CD8-positive, alpha-beta memory T cell (primary cell): Measurements from ENCODE around the gene ZP2. TPM values are rescaled to one million over a fixed set of nuclear protein-coding genes. Genes with fewer than 3 reads are reported as not detected.
"Not testable (repeated sequence)": the region's sequence is repeated elsewhere in the genome, so short reads cannot be mapped to it uniquely, and the experiment has no call there.

Source experiments
- CTCF ChIA-PET: fragments of 350-600 bp; sonication (Branson Sonifier 250); formaldehyde crosslinking; loops from one replicate; lab custom pipeline; 2021; ENCODE audit warnings: antibody characterized with exemption; lab: Charles Lee
- POLR2A ChIA-PET: fragments of 350-600 bp; sonication (Branson Sonifier 250); formaldehyde crosslinking; loops from one replicate; lab custom pipeline; 2021; ENCODE audit warnings: antibody characterized with exemption; lab: Charles Lee
- DNase-seq, 5 donors: peaks; one replicate each; pipeline versions ENCODE4 v3.0.0 to v3.0.0-alpha.2; 2020 to 2022; ENCODE audit warnings: mixed read lengths in 1 of 5
- H3K27ac ChIP-seq: one replicate; pipeline ENCODE4 v1.7.0; 2013; ENCODE audit warnings: low read depth, mild to moderate bottlenecking, low read length, moderate library complexity
- H3K27me3 ChIP-seq: 2 replicates; pipeline ENCODE4 v1.7.0; 2013; ENCODE audit warnings: low read length, mild to moderate bottlenecking; ENCODE audit not compliant: insufficient read depth, poor library complexity, severe bottlenecking
- H3K36me3 ChIP-seq: 2 replicates; pipeline ENCODE4 v1.7.0; 2013; ENCODE audit warnings: mild to moderate bottlenecking, low read length, moderate library complexity; ENCODE audit not compliant: insufficient read depth
- H3K4me1 ChIP-seq: 2 replicates; pipeline ENCODE4 v1.7.0; 2013; ENCODE audit warnings: mild to moderate bottlenecking, low read length, moderate library complexity; ENCODE audit not compliant: insufficient read depth
- H3K4me3 ChIP-seq: 2 replicates; pipeline ENCODE4 v1.7.0; 2013; ENCODE audit warnings: mild to moderate bottlenecking, low read length
- H3K9me3 ChIP-seq: 2 replicates; pipeline ENCODE4 v1.7.0; 2013; ENCODE audit warnings: mild to moderate bottlenecking, low read length
- H3K27ac Mint-ChIP-seq, 8 donors: one replicate each; pipeline ENCODE4 v1.8.0; 2020 to 2021; ENCODE audit warnings: mixed read lengths in 8 of 8, mild to moderate bottlenecking in 6 of 8, inconsistent platforms in 3 of 8, moderate library complexity in 3 of 8
- H3K27me3 Mint-ChIP-seq, 2 donors: one replicate each; pipeline ENCODE4 v1.8.0; 2020 to 2021; ENCODE audit warnings: mixed read lengths in 2 of 2, mild to moderate bottlenecking in 1 of 2, moderate library complexity in 1 of 2
- H3K36me3 Mint-ChIP-seq, 3 donors: one replicate each; pipeline ENCODE4 v1.8.0; 2020 to 2021; ENCODE audit warnings: mixed read lengths in 3 of 3, inconsistent platforms in 1 of 3, mild to moderate bottlenecking in 1 of 3
- H3K4me1 Mint-ChIP-seq, 3 donors: one replicate each; pipeline ENCODE4 v1.8.0; 2020 to 2021; ENCODE audit warnings: mixed read lengths in 3 of 3, inconsistent platforms in 1 of 3, mild to moderate bottlenecking in 1 of 3
- H3K4me3 Mint-ChIP-seq, 7 donors: one replicate each; pipeline ENCODE4 v1.8.0; 2020 to 2021; ENCODE audit warnings: mixed read lengths in 7 of 7, mild to moderate bottlenecking in 6 of 7, moderate library complexity in 4 of 7, inconsistent platforms in 2 of 7
- H3K9me3 Mint-ChIP-seq, 5 donors: one replicate each; pipeline ENCODE4 v1.8.0; 2020 to 2022; ENCODE audit warnings: mixed read lengths in 5 of 5, mild to moderate bottlenecking in 3 of 5, moderate library complexity in 2 of 5, inconsistent platforms in 1 of 5
- polyA plus RNA-seq: library from polyadenylated mRNA; unstranded; fragments of 300-500 nt; fragmentation: Illumina TruSeq; gene quantifications from one replicate; pipeline ENCODE4 v1.2.3, GENCODE V29; 2021
- total RNA-seq, 2 experiments: library from RNA; stranded (reverse); gene quantifications; one replicate each; pipeline ENCODE4 v1.2.3, GENCODE V29; 2021

The ZP2 gene
- total RNA-seq (not detected), polyA plus RNA-seq (not detected)

GRCh38 chr16:21211486-21211885 lies at the start of gene ZP2:
Gene ZP2 (minus strand): TSS chr16:21211574. CDS start chr16:21211547, 27 bp downstream.
- ChIA-PET POLR2A (no interaction called here), CTCF (no interaction called here)
- H3K9me3 Mint-ChIP-seq, result no peaks in the 10 kb centered on the region
- no peaks in the 10 kb centered on the region for H3K36me3 Mint-ChIP-seq
- H3K4me1 Mint-ChIP-seq, result no peaks in the 10 kb centered on the region
- no peaks in the 10 kb centered on the region for H3K9me3 ChIP-seq
- no peaks in the 10 kb centered on the region for H3K36me3 ChIP-seq
- H3K27ac ChIP-seq, result no peak within 1 kb of the TSS
- H3K4me3 ChIP-seq, result no peak within 1 kb of the TSS
- no peak within 1 kb of the TSS for H3K27ac Mint-ChIP-seq
- H3K27me3 ChIP-seq, result no peaks in the 10 kb centered on the region
- H3K4me1 ChIP-seq, result no peaks in the 10 kb centered on the region
- no peak for DNase-seq
- H3K4me3 Mint-ChIP-seq, result no peak within 1 kb of the TSS
- peaks cover 7 to 41% of the 10 kb centered on the region in 2 donors for H3K27me3 Mint-ChIP-seq

- no peaks in the 10 kb centered on the region for H3K9me3 ChIP-seq
- H3K4me3 Mint-ChIP-seq, result no peak overlapping the region
- CTCF ChIA-PET, result no interaction called here
- H3K27me3 ChIP-seq, result no peaks in the 10 kb centered on the region
- no peaks in the 10 kb centered on the region for H3K4me1 ChIP-seq
- H3K9me3 Mint-ChIP-seq, result no peaks in the 10 kb centered on the region
- H3K27me3 Mint-ChIP-seq, result peaks cover 8 to 47% of the 10 kb centered on the region in 2 donors
- no peaks in the 10 kb centered on the region for H3K36me3 Mint-ChIP-seq
- POLR2A ChIA-PET, result no interaction called here
- H3K27ac ChIP-seq, result no peak overlapping the region
- no peaks in the 10 kb centered on the region for H3K36me3 ChIP-seq
- H3K4me1 Mint-ChIP-seq, result no peaks in the 10 kb centered on the region
- H3K4me3 ChIP-seq, result no peak overlapping the region
- no peak for DNase-seq
- H3K27ac Mint-ChIP-seq, result no peak overlapping the region
These were observed 45.9 kb upstream of the ZP2 start for GRCh38 chr16:21257284-21257683.

GRCh38 chr16:21256636-21257035 lies 45.3 kb upstream of the ZP2 start:
- CTCF ChIA-PET, result no interaction called here
- POLR2A ChIA-PET, result no interaction called here
- Histone ChIP-seq H3K36me3 (no peaks in the 10 kb centered on the region), H3K9me3 (no peaks in the 10 kb centered on the region), H3K27me3 (no peaks in the 10 kb centered on the region), H3K27ac (no peak overlapping the region), H3K4me3 (no peak overlapping the region), H3K4me1 (no peaks in the 10 kb centered on the region)
- Mint-ChIP-seq H3K4me3 (no peak overlapping the region), H3K27me3 (peaks cover 6 to 50% of the 10 kb centered on the region in 2 donors), H3K36me3 (no peaks in the 10 kb centered on the region), H3K9me3 (no peaks in the 10 kb centered on the region), H3K27ac (no peak overlapping the region), H3K4me1 (no peaks in the 10 kb centered on the region)
- DNase-seq, result no peak

- Histone ChIP-seq H3K4me1 (no peaks in the 10 kb centered on the region), H3K27me3 (no peaks in the 10 kb centered on the region), H3K4me3 (no peak overlapping the region), H3K9me3 (no peaks in the 10 kb centered on the region), H3K27ac (no peak overlapping the region), H3K36me3 (no peaks in the 10 kb centered on the region)
- no peaks in the 10 kb centered on the region for H3K4me1 Mint-ChIP-seq
- H3K9me3 Mint-ChIP-seq, result no peaks in the 10 kb centered on the region
- POLR2A ChIA-PET, result no interaction called here
- H3K27ac Mint-ChIP-seq, result no peak overlapping the region
- peaks cover 13 to 55% of the 10 kb centered on the region in 2 donors for H3K27me3 Mint-ChIP-seq
- no peak for DNase-seq
- no peak overlapping the region for H3K4me3 Mint-ChIP-seq
- CTCF ChIA-PET, result no interaction called here
- no peaks in the 10 kb centered on the region for H3K36me3 Mint-ChIP-seq
These were observed 42.1 kb upstream of the ZP2 start for GRCh38 chr16:21253470-21253869.

- H3K36me3 Mint-ChIP-seq, result no peaks in the 10 kb centered on the region
- Histone ChIP-seq H3K9me3 (no peaks in the 10 kb centered on the region), H3K27me3 (no peaks in the 10 kb centered on the region), H3K4me1 (no peaks in the 10 kb centered on the region), H3K36me3 (no peaks in the 10 kb centered on the region), H3K4me3 (no peak overlapping the region), H3K27ac (no peak overlapping the region)
- H3K27ac Mint-ChIP-seq, result no peak overlapping the region
- CTCF ChIA-PET, result no interaction called here
- no peaks in the 10 kb centered on the region for H3K4me1 Mint-ChIP-seq
- POLR2A ChIA-PET, result no interaction called here
- H3K4me3 Mint-ChIP-seq, result no peak overlapping the region
- H3K9me3 Mint-ChIP-seq, result no peaks in the 10 kb centered on the region
- H3K27me3 Mint-ChIP-seq, result peaks cover 10 to 43% of the 10 kb centered on the region in 2 donors
- DNase-seq, result no peak
These were observed 38.9 kb upstream of the ZP2 start for GRCh38 chr16:21250072-21250923.

- DNase-seq, H3K4me1 ChIP-seq, CTCF ChIA-PET, H3K4me1 Mint-ChIP-seq, POLR2A ChIA-PET, H3K36me3 Mint-ChIP-seq, H3K27me3 ChIP-seq, H3K27ac Mint-ChIP-seq, H3K36me3 ChIP-seq, H3K9me3 ChIP-seq, H3K4me3 ChIP-seq, H3K27ac ChIP-seq, H3K4me3 Mint-ChIP-seq, H3K9me3 Mint-ChIP-seq: not testable (repeated sequence)
- H3K27me3 Mint-ChIP-seq, result peaks cover 15 to 41% of the 10 kb centered on the region in 2 donors
These were observed 36.8 kb upstream of the ZP2 start for GRCh38 chr16:21248179-21248578.

GRCh38 chr16:21244518-21245215 lies 33.3 kb upstream of the ZP2 start:
- Mint-ChIP-seq H3K4me3 (no peak overlapping the region), H3K36me3 (no peaks in the 10 kb centered on the region), H3K27me3 (peaks cover 7 to 33% of the 10 kb centered on the region in 2 donors), H3K27ac (no peak overlapping the region), H3K9me3 (no peaks in the 10 kb centered on the region), H3K4me1 (no peaks in the 10 kb centered on the region)
- no peak for DNase-seq
- Histone ChIP-seq H3K27ac (no peak overlapping the region), H3K36me3 (no peaks in the 10 kb centered on the region), H3K27me3 (no peaks in the 10 kb centered on the region), H3K9me3 (no peaks in the 10 kb centered on the region), H3K4me3 (no peak overlapping the region), H3K4me1 (no peaks in the 10 kb centered on the region)
- CTCF ChIA-PET, result no interaction called here
- POLR2A ChIA-PET, result no interaction called here

GRCh38 chr16:21242756-21243155 lies 31.4 kb upstream of the ZP2 start:
- Histone ChIP-seq H3K4me1 (no peaks in the 10 kb centered on the region), H3K36me3 (no peaks in the 10 kb centered on the region), H3K9me3 (no peaks in the 10 kb centered on the region), H3K4me3 (no peak overlapping the region), H3K27ac (no peak overlapping the region), H3K27me3 (no peaks in the 10 kb centered on the region)
- Mint-ChIP-seq H3K27ac (no peak overlapping the region), H3K36me3 (no peaks in the 10 kb centered on the region), H3K27me3 (peaks cover 6 to 25% of the 10 kb centered on the region in 2 donors), H3K4me1 (no peaks in the 10 kb centered on the region), H3K9me3 (no peaks in the 10 kb centered on the region), H3K4me3 (no peak overlapping the region)
- no peak for DNase-seq
- CTCF ChIA-PET, result no interaction called here
- POLR2A ChIA-PET, result no interaction called here
